Renal pelvis (tissue), 4 donors: Measurements from ENCODE around the gene CDKN1A. TPM values are rescaled to one million over a fixed set of nuclear protein-coding genes. Genes with fewer than 3 reads are reported as not detected.
A peak's percentile ranks its signal among the peaks of the same experiment; 100 is the strongest.
"Not testable (repeated sequence)": the region's sequence is repeated elsewhere in the genome, so short reads cannot be mapped to it uniquely, and the experiment has no call there.

Experiments used
- DNase-seq: peaks from one replicate; pipeline ENCODE4 v3.0.0-alpha.2; 2013
- polyA plus RNA-seq, 3 donors: library from polyadenylated mRNA; unstranded; fragments of 120-200 nt; gene quantifications; one replicate each; pipeline ENCODE4 v1.2.1, GENCODE V29; 2013; ENCODE audit not compliant: insufficient read length in 3 of 3

CDKN1A gene
- polyA plus RNA-seq, 3 donors, result 11.1 to 12.2 (median 11.7) TPM

DNA sequence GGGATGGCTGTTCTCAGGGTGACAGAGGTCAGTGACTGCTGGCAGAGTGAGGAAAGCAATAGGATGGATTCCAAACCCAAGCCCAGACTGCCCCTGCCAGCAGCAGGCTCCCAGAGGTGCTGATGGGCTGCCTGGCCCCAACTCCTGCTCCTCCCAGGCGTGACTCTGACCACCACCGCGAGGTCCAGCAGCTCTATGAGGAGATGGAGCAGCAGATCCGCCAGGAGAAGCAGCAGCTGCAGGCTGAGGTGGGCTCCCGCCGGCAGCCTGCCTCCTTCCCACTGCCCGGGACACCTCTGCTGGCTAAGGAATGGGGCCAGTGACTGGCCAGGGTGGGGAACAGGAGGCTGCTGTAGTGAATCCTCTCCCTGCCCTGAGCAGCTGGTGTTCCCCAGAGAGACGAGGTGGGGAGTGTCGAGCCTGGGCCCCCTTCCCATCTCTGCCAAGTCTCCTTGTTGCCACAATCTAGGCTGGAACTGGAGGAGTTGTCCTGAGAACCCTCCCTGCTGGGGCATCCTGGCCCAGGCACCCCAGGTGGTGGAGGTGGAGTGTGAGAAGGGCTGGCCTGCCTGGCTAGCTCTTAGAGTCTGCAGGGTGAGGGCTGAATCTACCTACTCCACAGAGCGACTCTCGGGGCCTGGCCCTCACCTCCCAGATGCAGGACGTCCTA, 39.5 kb downstream of the CDKN1A start:
- DNase-seq, result no peak

DNA sequence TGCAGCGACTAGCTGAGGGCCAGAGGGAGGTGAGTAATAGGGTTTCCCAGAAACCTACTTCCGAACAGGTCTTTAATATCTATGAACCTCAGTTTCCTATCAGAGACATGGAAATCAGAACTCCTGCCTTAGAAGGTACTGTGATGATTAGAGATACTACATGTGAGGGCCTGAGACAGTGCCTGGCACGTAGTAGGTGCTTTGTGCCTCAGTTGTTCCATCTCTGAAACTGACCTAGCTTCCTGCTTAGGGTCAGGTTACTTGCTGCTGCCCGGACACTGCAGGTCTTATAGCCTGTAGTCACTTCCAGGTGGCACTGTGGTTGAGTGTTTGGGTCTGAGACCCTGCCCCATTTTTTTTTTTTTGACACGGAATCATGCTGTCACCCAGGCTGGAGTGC, 40.0 kb downstream of the CDKN1A start:
- no peak for DNase-seq

- no peak for DNase-seq
Measured at GRCh38 chr6:36719126-36719525, 40.6 kb downstream of the CDKN1A start.

DNA sequence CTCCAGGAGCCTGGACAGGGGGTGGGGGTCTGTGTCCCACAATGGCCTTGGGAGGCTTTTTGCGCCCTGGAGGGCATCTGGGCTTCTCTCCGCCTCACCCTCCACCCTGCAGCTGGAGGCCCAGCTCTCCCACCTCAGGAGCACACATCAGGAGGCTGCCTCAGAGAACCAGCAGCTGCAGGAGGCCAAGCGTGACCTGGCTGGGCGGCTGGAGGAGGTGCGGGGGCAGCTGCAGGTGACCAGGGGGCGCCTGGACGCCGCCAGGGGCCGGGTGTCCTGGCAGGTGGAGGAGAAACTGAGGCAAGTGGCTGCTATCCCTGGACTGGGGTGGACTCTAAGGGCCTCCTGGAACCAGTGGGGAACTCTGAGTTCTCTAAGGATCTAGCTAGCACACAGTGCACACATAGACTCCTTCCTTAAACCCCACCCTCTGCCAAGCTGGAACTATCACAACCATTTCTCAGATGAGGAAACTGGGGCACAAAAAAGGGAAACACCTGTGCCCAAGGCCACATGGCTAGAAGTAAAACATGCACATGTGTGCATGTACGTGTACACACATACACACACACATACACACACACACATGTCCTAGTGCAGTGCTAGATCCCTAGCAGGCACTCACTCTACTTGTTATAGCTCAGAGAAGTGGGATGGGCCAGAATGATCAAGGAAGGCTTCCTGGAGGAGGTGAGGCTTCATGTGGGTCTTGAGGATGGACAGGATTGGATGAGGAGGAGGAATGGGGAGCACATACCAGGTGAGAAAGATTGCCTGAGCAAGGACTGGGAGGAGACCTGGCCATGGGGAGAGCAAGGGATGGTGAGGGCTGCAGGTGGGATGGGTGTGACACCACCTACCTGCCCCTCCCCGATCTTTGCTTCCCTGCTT, 42.0 kb downstream of the CDKN1A start:
- DNase-seq, result no peak

DNA sequence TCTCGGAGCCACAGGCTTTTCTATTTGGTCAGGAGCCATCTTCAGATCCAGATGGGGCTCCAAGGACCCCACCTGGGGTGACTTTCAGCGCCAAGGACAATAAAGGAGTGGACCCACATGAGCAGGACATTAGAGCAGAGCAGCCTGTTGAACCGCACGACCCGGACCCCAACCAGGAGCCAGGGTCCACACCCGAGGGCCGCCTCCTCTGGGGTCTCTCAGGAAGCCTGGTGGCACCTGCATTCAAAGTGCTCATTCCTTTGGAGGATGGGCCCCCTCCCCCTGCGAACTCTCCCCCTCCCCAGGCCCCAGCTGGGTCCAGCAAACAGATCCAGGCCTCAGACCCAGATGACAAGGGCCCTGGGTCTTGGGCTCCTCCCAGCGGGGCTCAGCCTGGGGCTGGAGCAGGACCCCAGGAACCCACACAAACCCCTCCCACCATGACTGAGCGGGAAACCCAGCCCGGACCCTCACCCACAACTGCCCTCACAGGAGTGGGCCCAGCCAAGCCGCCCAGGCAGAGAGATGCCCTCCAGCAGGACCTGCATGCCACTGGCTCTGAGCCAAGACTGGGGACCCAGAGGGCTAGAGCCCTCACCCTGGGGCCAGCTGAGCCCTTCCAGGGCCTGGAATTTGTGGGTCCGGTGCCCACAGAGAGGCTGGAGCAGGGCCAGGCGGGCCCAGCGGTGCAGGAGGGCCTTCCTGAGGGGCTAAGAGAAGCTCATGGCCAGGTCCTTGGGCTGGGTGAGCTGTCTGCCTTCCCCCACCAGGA, 43.0 kb downstream of the CDKN1A start:
- no peak for DNase-seq

DNA sequence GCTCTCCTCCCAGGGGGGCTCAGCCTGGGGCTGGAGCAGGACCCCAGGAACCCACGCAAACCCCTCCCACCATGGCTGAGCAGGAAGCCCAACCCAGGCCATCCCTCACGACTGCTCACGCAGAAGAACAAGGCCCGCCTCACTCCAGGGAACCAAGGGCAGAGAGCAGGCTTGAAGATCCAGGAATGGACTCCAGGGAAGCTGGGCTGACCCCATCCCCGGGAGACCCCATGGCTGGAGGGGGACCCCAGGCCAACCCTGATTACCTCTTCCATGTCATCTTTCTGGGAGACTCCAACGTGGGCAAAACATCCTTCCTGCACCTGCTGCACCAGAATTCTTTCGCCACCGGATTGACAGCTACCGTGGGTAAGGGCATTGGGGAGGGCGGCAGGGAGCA, 43.9 kb downstream of the CDKN1A start:
- DNase-seq, result no peak

- DNase-seq, result no peak
Measured at GRCh38 chr6:36722879-36723278, 44.4 kb downstream of the CDKN1A start.

GRCh38 chr6:36723992-36724391, 45.5 kb downstream of the CDKN1A start:
- not testable (repeated sequence) for DNase-seq

DNA sequence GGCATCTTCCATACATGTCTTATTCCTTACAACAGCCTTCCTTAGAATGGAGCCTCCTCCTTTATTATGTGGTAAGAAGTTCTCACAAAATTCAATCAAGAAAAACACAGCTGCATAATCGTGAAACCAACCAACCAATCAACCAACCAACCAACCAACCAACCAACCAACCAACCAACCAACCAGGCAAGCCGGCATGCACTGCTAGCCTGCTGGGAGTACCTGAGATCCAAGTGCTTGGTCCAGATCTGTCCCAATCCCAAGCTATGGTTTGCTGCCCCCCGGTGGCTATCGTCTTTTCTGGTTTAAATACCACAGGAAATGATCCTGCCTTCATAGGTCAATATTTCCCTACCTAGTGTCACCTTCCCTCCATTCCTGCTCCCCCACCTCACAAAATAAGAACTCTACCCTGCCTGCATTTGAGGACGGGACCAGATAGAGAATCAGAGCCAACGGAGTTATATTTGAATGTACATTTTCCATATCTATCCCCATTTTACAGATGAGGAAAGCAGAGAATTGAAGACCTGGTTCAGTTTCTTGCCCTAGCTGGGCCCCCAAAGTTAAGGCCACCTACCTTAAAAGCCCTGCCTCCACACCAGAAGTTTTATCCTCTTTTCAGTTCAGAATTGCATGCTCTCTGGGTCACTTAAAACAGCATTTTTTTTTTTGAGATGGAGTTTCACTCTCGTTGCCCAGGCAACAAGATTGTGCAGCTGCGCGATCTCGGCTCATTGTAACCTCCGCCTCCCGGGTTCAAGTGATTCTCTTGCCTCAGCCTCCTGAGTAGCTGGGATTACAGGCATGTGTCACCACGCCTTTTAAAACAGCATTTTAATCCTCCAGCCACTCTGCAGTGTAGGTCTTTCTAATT, 46.2 kb downstream of the CDKN1A start:
- DNase-seq, result peak; percentile 57

- DNase-seq, result no peak
Measured at GRCh38 chr6:36725581-36725980, 47.1 kb downstream of the CDKN1A start.

DNA sequence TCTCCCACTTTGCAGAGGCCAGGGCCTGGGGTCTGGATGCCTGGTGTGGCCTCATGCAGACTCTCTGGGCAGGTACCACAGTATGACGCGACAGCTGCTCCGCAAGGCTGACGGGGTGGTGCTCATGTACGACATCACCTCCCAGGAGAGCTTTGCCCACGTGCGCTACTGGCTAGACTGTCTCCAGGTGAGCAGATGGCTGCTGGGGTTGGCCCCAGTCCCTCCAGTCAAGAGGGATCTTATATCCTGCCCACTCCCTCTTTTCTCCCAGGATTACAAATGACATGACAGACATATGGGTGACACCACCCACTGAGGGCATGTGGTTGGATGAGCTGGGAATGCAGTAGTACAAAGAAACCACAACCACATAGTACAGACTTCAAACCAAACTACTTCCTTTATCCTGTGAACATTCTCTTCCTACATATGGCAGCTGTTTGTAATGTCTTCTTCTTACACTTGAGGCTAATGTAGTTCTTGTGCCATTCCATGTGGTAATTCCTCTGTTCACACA, 49.0 kb downstream of the CDKN1A start:
- no peak for DNase-seq

- DNase-seq, result no peak
Measured at GRCh38 chr6:36728289-36729160, 50.0 kb downstream of the CDKN1A start.

- no peak for DNase-seq
Measured at GRCh38 chr6:36729161-36729524, 50.6 kb downstream of the CDKN1A start.

DNA sequence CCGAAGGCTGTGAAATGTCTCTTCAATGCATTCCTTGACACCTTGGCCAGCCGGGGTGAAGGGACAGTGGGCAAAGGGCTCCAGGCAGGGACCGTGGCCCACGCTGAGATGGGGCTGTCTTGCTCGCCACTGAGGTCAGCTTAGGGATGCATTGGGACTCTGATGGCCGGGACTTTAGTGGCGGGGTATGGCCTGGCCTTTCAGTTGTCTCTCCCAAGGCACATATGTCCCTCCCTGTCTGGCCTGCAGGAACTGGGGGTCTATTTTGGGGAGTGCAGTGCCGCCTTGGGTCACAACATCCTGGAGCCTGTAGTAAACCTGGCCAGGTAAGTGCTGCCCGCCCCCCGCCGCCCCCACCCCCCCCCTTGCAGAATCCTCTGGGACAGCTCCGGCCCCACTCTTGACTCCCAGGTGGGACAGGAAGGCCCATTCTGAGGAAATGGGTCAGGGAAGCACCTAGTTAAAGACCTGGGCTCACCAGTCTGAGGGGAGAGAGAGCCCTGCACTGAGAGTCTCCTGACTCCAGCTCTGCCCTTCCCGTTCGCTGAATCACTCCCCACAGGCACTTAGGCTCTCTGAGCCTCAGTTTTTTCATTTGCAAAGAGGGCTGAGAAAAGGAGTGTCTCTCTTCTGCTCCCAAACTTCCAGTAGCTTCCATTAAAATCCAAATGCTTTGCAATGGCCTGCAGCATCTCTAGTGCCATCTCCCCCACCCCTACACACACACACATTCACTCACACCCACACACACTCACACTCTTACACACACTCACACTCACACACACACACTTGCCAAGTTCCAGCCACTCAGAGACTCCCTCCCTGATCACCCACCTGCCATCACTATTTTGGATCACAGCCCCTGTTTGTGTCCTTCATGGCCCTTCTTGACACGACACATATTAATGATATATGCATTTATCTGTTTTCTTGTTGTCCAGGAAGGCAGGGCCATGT, 52.2 kb downstream of the CDKN1A start:
- no peak for DNase-seq

DNA sequence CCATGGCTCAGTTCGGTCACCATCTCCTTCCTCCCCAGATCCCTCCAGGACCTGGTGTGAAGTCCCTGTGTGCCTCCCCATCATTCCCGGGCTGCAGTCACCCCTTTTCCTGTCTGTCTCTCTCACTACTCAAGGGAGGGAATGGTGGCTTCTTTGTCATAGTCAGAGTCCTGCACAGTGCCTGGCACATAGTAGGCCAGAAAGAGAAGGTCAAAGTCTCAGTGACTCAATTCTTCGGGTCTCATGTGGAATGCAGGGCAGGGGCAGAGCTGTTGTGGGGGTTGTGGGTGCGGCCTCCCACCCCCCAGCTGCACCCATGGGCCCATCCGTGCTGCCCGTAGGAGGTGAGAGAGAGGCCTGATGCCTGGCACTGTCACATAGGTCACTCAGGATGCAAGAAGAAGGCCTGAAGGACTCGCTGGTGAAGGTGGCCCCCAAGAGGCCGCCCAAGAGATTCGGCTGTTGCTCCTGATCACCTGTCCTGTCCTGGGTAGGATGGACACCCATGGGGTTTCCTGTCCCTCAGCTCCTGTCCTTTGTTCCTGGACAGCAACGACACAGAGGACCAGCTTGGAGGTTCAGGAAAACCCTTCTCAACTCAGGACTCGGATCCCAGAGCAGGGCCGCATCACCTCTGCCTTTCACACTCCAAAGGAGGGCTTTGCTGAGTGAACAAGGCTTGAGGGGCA, 53.3 kb downstream of the CDKN1A start:
- DNase-seq, result no peak

GRCh38 chr6:36733300-36733699, 54.8 kb downstream of the CDKN1A start:
- no peak for DNase-seq

GRCh38 chr6:36734486-36735060, 56.1 kb downstream of the CDKN1A start:
- DNase-seq, result no peak
